Stimulated activated CD8-positive, alpha-beta memory T cell treated with anti-CD3 and anti-CD28 coated beads, Interleukin-7, amount 100 ng/mL, for 48 hours (primary cell): ENCODE data around the gene TMEM61.

Experiments used
- DNase-seq, 2 donors: peaks; one replicate each; pipeline ENCODE4 v3.0.0-alpha.2; 2020; ENCODE audit warnings: low read depth in 1 of 2; ENCODE audit errors: extremely low read depth in 1 of 2

TMEM61 gene

GRCh38 chr1:55035904-55036303, 55.5 kb downstream of the TMEM61 start:
- DNase-seq, result no peak

GRCh38 chr1:55037733-55038551, 57.5 kb downstream of the TMEM61 start:
- no peak for DNase-seq

GRCh38 chr1:55038552-55038838, 58.1 kb downstream of the TMEM61 start:
- DNase-seq, result no peak

GRCh38 chr1:55038974-55039341, 58.5 kb downstream of the TMEM61 start:
- no peak for DNase-seq

- DNase-seq, result no peak
These were observed 59.1 kb downstream of the TMEM61 start, which contains the start of gene PCSK9 for GRCh38 chr1:55039342-55040082. Gene PCSK9, plus strand, starts transcription at chr1:55039548. Its CDS starts 290 bp downstream, at chr1:55039838.

- no peak for DNase-seq
These were observed 59.9 kb downstream of the TMEM61 start for GRCh38 chr1:55040083-55040932.

GRCh38 chr1:55040933-55041494, 60.6 kb downstream of the TMEM61 start:
- no peak for DNase-seq

GRCh38 chr1:55041613-55042012, 61.2 kb downstream of the TMEM61 start:
- no peak for DNase-seq
